HK-2 (cell line): ENCODE measurements around the gene EHD3.

Experiments
- DNase-seq: peaks from one replicate; pipeline ENCODE4 v3.0.0-alpha.2; 2018; ENCODE audit not compliant: unreplicated experiment

EHD3 gene

DNA sequence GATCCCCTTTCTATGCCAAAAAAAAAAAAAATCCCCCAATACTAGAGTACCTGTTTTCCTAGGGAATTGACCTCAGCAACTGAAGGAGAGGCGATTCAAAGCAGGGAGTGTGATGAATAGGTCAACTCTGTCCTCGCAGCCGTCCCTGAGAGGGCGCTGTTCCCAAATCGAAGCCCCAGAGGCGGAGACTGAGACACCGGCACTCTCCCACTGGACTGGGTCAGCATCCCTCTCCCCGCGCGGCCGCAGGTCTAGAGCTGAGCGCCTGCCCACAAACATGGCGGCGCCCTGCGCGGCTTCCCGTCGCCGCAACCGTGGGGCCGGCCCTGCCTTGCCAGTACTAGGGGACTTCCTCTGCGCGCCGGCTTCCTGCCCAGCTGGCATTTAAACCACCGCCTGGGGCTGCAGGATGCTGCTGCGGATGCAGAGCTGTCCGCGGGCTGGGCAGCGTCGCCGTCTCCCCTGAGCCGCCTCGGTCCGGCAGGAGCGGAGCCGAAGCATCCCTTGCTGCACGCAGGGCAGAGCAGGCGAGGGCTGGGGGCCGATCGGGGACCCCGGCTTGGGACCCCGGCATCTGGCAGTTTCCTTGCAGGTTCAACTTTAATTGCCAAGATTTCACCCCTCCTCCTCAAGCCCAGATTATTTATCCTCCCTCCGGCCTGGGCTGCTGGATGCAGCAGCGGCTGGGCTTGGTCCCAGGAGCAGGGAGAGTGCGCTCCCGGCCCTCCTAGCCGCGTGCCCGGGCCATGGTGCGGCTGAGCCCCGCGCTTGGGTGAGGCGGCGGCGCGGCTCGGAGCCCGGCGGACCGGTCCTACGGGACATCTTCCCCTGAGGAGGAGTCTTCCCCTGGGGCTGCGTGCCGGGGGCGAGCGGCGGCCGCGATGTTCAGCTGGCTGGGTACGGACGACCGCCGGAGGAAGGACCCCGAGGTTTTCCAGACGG lies at the start of gene EHD3:
TSS of gene EHD3 (plus strand) at position 412 of the 942 bp plus-strand sequence. CDS start at position 882, 470 bp downstream.
- peak; percentile 91 for DNase-seq

GRCh38 chr2:31187166-31187565 lies 46.8 kb upstream of the EHD3 start:
- no peak for DNase-seq

DNA sequence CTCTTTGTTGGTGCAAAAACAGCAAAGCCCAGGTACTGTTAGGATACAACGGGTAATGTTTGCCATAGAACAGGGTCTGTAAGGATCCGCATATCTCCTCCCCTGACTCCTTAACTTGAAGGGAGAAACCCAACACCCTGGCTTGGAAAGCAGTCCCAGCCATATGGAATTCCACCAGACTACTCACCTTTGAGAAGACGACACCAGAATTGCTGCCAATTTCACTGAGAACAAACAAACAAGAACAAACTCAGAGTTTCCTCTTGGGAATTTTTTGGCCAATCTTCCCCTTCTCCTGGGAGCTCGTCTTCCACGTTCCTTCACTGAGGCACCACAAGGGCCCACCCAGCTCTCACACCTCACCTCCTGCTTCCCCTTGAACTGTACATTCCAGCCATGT lies 45.8 kb upstream of the EHD3 start:
- no peak for DNase-seq

DNA sequence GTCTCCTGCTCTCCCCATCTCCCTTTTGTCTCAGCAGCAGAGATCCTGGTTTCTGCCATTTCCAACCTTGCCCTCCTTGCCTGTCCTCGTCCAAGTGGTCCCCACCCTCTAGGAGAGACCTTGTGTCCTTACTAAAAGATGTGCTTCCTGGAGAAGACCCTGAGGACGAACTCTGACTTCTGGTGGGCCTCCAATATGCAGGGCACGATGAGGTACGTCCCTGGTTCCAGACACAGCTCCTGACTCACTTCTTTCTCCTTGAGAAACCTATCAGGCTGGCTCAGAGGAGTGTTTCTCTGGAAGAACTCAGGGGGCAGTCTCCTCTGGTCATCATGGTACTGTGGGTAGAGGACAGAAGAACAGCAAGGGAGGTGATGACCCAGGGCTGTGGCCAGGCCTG lies 44.8 kb upstream of the EHD3 start:
- no peak for DNase-seq

GRCh38 chr2:31190188-31190587 lies 43.8 kb upstream of the EHD3 start:
- DNase-seq, result no peak

DNA sequence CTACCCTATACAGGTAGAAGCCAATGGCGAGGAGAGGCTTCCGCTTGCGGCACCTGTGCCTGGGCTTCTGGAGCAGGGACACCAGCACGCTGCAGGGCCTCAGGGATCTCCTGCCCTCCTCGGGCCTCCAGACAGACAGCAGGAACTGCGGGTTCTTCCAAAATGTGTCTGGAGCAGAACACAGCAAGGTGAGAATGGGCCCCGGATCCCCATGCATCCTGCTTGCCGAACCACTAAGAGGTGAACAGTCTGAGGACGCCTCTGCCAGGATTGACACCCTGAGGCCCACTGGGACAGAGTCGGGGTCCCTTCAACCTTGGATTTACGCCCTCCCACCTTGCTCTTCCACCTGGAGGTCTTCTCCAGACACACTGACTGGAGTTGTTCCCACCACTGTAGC lies 42.0 kb upstream of the EHD3 start:
- no peak for DNase-seq

GRCh38 chr2:31192396-31192795 lies 41.6 kb upstream of the EHD3 start:
- DNase-seq, result no peak

- DNase-seq, result no peak
Observed at GRCh38 chr2:31192851-31193392, 41.0 kb upstream of the EHD3 start.

- no peak for DNase-seq
Observed at GRCh38 chr2:31193806-31194205, 40.1 kb upstream of the EHD3 start.

DNA sequence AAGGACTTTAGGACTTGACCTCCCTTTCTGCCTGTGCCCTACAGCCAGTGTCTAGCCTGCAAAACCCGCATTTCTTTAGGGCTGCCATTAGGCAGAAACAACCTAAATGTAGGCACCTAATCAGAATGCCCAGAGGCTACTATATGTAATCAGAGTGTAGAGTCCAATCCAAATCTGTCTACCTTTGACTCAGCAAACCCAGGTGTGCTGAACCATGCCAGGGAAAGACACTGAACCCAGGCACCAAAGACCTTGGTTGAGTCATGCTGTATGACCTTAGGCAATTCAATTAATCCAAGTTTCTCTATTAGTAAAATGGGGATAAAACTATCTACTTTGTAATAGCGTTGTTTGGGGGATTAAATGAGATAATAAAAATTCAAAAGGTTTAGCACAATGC lies 37.3 kb upstream of the EHD3 start:
- DNase-seq, result no peak

DNA sequence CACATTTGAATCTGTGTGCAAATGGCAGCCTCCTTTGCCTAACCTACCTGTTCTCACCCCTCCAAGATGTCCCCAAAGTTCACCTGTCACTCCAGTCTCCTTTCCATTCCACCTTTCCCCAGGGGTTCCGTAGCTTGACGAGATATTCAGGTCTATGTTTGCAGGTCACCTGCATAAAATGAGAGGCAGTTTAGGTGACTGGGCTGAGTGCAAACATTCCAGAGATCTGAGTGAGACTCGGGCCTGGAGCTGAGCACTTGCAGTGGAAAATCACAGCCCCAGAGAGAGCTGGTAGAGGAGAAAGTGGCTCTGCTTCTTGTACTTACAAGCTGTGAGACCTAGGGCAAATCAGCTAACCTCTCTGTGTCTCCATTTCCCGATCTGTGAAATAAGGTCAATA lies 36.8 kb upstream of the EHD3 start:
- DNase-seq, result no peak

DNA sequence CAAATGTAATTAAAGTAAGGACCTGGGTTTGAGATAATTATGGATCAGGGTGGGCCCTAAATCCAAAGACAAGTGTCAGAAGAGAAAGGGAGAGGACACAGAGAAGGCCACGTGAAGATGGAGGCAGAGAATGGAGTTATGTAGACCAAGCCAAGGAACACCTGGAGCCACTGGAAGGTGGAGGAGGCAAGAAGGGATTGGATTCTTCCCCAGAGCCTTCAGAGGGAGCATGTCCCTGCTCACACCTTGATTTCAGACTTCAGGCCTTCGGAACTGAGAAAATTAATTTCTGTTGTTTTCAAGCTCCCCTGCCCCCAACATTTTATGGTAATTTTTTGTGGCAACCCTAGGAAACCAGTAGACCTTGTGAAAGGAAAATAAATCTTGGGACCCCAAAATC lies 36.3 kb upstream of the EHD3 start:
- DNase-seq, result no peak

DNA sequence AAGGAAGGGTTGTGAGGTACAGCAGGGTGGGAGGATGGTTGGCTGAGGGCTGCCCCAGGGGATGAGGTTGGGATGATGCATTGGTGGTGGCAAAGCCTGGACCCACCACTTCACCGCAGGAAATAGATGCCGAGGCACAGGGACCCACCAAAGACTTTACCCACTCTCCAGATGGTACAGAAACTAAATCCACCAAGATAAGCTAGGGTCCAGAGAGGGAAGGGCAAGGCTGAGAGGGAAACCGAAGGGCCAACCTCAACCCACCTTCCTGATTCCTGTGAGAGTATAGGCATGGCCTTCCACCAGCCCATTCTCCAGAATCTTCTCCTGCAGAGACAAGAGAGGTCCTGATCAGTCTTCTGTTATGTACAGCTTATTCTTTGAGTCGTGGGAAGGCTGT lies 34.7 kb upstream of the EHD3 start:
- DNase-seq, result no peak

- DNase-seq, result no peak
Observed at GRCh38 chr2:31200972-31201371, 33.0 kb upstream of the EHD3 start.

- DNase-seq, result no peak
Observed at GRCh38 chr2:31202041-31202440, 31.9 kb upstream of the EHD3 start.

DNA sequence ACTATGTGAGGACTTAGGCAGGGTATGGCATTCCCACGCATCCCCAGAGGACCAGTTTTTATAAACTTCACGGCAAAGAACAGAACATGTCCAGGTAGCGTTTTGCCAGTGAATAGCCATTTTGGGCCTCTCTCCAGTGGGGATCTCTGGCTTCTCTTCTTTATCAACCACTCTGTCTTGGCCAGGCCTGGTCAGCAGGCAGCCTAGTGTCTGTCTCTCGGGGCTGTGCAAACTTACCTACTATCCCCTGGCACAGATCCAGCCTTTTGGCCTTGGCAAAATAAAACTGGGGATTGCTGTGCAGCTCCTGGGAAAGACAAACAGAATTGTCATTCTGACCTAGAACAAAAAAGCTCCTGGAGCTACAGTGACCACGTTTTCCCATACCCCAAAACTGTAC lies 31.1 kb upstream of the EHD3 start:
- no peak for DNase-seq

DNA sequence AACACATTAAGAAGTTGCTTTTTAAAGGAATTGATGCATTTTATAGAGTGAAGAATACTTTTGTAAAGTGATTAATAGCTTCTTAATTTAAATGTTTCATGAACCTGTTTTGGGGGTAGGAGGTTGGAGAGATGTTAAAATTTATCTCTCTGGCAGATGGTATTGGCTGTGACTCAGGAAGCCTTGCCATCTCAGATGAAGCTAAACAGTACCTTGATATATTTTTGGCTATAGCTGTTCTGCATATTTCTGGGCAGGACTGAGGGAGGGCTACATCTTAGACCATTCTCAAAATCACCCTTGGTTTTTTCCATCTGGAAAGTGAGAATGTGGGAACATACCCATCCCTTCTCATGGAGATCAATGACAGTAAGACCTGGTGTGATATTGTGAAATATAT lies 30.0 kb upstream of the EHD3 start:
- no peak for DNase-seq

DNA sequence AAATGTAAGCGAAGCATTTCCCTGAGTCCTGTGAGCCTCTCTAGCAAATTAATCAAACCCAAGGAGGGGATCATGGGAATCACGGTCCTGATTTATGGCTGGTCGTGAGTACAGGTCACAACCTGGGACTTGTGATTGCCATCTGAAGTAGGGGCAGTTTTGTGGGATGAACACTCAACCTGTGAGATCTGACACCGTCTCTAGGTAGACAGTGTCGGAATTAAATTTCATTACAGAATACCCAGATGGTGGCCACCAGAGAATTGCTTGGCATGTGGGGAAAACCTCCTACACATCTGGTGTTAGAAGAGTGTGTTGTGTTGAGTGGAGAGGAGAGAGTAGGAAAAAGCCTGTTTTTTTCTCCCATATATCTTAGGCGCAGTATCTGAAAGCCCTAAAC lies 29.2 kb upstream of the EHD3 start:
- no peak for DNase-seq

- no peak for DNase-seq
Observed at GRCh38 chr2:31205186-31205585, 28.8 kb upstream of the EHD3 start.

DNA sequence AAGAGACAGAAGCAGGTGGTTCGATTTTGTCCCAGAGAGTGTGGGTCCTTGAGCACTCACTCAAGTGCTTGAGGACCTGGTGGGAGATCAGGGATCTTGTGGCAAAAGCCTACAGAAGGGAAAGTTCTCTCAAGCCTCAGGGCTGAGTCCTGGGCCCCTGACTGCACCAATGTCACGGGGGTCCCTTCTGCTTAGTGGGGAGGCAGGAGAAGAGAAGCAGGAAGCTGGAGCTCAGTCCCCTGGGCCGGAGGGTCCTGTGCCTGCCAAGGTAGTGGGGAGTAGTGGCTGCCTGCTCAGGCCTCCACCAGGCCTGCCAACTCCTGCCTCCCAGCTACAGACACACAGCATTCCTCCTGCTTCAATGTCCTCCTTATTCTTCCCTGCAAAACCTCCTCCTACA lies 28.3 kb upstream of the EHD3 start:
- no peak for DNase-seq

- no peak for DNase-seq
Observed at GRCh38 chr2:31207790-31208189, 26.2 kb upstream of the EHD3 start.

DNA sequence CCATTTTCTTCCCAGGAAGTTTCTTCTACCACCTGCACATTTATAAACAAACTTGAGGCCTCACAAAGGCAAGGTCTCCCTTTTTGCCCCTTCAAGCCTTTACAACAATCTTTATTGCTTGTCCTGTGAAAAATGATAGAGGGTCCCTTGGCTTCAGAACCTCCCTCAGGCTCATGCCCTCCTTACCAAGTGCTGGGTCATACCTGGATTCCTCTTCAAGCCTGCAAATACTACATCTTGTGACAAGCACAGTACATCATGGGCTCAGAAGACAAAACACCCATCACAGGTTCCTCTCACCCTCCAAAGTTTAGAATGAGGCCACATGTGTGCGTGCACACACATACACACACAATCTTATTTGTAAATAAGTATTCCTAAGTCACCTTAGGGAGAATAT lies 25.7 kb upstream of the EHD3 start:
- no peak for DNase-seq
